ENCODE results near the gene NTM. TPM values are rescaled to one million over a fixed set of nuclear protein-coding genes. Genes with fewer than 3 reads are reported as not detected.

The NTM gene
- total RNA-seq, 1 experiment from 2014 or later: 9.9 TPM

GRCh38 chr11:131454989-131455388 is 84.6 kb downstream of the NTM start:
- Histone ChIP-seq H3K23me2 (ENCODE audit: insufficient read length, low read depth, low read length, poor library complexity, severe bottlenecking) (no peaks in the 10 kb centered on the region), H3K4ac (ENCODE audit: low read depth, low read length) (no peak overlapping the region), H3K27ac (ENCODE audit: insufficient read length, low read depth, low read length) (no peak overlapping the region), H3T11ph (ENCODE audit: low read length) (no peak overlapping the region), H3K9ac (ENCODE audit: extremely low read depth, insufficient read length, low read length) (no peak overlapping the region), H4K5ac (ENCODE audit: insufficient read length, low read depth, low read length) (no peak overlapping the region), H3K14ac (ENCODE audit: insufficient read depth, low read length) (no peak overlapping the region; the same call in 1 of the 2 replicates), H4K8ac (replicated peaks; ENCODE audit: insufficient read length, low read depth, low read length) (no peak overlapping the region), H3K79me2 (ENCODE audit: insufficient read depth, low read length) (no peaks in the 10 kb centered on the region), H2BK15ac (ENCODE audit: low read depth, low read length) (no peak overlapping the region), H3K56ac (ENCODE audit: insufficient read length, low read depth, low read length) (no peak overlapping the region), H3K18ac (ENCODE audit: insufficient read length, low read depth, low read length) (no peak overlapping the region), H2AK5ac (ENCODE audit: insufficient read length, low read length) (no peak overlapping the region), H3K4me2 (ENCODE audit: insufficient read depth, insufficient read length, low read length) (no peak overlapping the region), H2BK20ac (ENCODE audit: low read depth, low read length, poor library complexity, severe bottlenecking) (no peak overlapping the region), H3K23ac (ENCODE audit: insufficient read length, low read depth, low read length) (no peak overlapping the region), H2BK5ac (ENCODE audit: insufficient read length, low read length) (no peak overlapping the region), H2AFZ (ENCODE audit: low read length) (no peak overlapping the region), H3K79me1 (ENCODE audit: insufficient read depth, low read depth, low read length, poor library complexity, severe bottlenecking) (no peaks in the 10 kb centered on the region), H3K9me3 (ENCODE audit: control insufficient read depth, low read depth, low read length) (no peaks in the 10 kb centered on the region), H2BK120ac (ENCODE audit: low read depth, low read length, poor library complexity, severe bottlenecking) (no peak overlapping the region), H3K27me3 (ENCODE audit: insufficient read depth, low read length) (no peaks in the 10 kb centered on the region; the same call in 1 of the 2 replicates), H4K91ac (ENCODE audit: insufficient read length, low read depth, low read length) (no peak overlapping the region), H4K20me1 (ENCODE audit: control insufficient read depth, insufficient read depth, insufficient read length) (no peaks in the 10 kb centered on the region), H2BK12ac (ENCODE audit: insufficient read length, low read depth, low read length) (no peak overlapping the region), H3K4me1 (ENCODE audit: insufficient read depth, low read length) (no peaks in the 10 kb centered on the region; the same call in 1 of the 2 replicates)
- no peak for TF ChIP-seq CTCF (conservative IDR thresholded peaks at IDR 0.05)
- peaks cover 18 to 21% of the 10 kb centered on the region in 2 experiments for H3K4me1 Mint-ChIP-seq
- no peak overlapping the region for H3K27ac Mint-ChIP-seq
- no peaks in the 10 kb centered on the region; the same call in 1 of the 2 replicates for H3K27me3 Mint-ChIP-seq (ENCODE audit: low read depth)
- peaks cover 0 to 5% (median 3%) of the 10 kb centered on the region in 3 experiments; a peak in 6 of 7 replicates for H3K36me3 Mint-ChIP-seq (ENCODE audit: insufficient read depth in 1 of 3, low read depth in 3 of 3)
- peaks cover 0 to 6% of the 10 kb centered on the region in 2 experiments; a peak in 1 of 5 replicates for H3K9me3 Mint-ChIP-seq
- no peak for DNase-seq
- H3K4me3 Mint-ChIP-seq: no peak overlapping the region
- WGBS (ENCODE audit: extremely low coverage, insufficient read length, low lambda C conversion rate): no CpG with 5 or more reads among the region's 9 CpGs
